Stimulated activated CD4-positive, alpha-beta T cell treated with anti-CD3 and anti-CD28 coated beads, Interleukin-15, amount 100 ng/mL, for 1 hour (primary cell): ENCODE measurements around the gene SPATS1.
A peak's percentile ranks its signal among the peaks of the same experiment; 100 is the strongest.

Experiments used
- DNase-seq, 2 donors: peaks; one replicate each; pipeline ENCODE4 v3.0.0-alpha.2; 2020; ENCODE audit warnings: low read depth in 1 of 2, low spot score in 1 of 2

Gene SPATS1

DNA sequence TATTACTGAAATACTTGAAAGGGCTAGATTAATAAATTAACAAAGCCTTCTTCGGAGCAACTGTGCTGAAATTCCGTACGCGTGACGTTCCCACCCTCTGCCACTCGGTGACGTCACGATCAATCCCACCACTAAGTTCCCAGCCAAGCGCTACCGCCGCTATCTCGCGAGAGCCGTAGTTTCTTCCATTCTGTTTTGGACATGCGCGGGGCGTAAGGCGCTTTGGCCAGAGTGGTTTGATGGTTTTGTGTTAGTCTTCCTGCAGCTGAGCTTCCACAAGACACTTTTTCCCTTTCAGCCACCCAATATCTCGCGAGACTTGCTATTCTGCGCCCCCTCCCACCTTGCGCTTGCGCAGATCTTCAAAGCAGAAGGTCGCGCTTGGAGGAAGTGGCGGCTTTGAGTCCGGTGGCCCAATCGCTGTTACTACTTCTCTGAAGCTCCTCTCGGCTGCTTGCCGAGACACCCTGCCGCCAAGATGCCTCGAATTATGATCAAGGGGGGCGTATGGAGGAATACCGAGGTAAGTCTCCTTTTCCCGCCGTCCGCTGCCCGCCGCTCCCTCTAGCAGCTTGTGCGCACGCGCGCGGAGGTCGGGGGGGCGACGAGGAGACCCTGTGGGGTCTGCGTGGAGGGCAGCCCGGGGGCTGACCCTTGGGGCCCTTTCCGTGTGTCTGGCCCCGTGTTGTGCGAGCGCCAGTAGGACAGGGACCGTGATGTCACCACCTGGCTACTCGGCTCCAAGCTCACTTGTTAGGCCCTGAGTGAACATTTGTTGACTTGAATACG, 45.1 kb downstream of the SPATS1 start, which contains the start of gene CDC5L:
Gene CDC5L (plus strand): TSS at position 361 of the 789 bp plus-strand sequence. CDS start 118 bp downstream, at position 479.
- DNase-seq = peak; percentile 70 to 84

GRCh38 chr6:44388135-44388487, 45.7 kb downstream of the SPATS1 start:
- DNase-seq = no peak

- DNase-seq = no peak
Observed at GRCh38 chr6:44388887-44389286, 46.4 kb downstream of the SPATS1 start.

GRCh38 chr6:44390158-44390683, 47.8 kb downstream of the SPATS1 start:
- DNase-seq = no peak
